NCI-H1436 (cell line): ENCODE measurements around the gene SLC1A4.
A peak's percentile ranks its signal among the peaks of the same experiment; 100 is the strongest.
"Not testable (repeated sequence)": the region's sequence is repeated elsewhere in the genome, so short reads cannot be mapped to it uniquely, and the experiment has no call there.

ENCODE experiments used
- DNase-seq: peaks from one replicate; lab custom pipeline; 2025; lab: John Stamatoyannopoulos, UW

Gene SLC1A4

DNA sequence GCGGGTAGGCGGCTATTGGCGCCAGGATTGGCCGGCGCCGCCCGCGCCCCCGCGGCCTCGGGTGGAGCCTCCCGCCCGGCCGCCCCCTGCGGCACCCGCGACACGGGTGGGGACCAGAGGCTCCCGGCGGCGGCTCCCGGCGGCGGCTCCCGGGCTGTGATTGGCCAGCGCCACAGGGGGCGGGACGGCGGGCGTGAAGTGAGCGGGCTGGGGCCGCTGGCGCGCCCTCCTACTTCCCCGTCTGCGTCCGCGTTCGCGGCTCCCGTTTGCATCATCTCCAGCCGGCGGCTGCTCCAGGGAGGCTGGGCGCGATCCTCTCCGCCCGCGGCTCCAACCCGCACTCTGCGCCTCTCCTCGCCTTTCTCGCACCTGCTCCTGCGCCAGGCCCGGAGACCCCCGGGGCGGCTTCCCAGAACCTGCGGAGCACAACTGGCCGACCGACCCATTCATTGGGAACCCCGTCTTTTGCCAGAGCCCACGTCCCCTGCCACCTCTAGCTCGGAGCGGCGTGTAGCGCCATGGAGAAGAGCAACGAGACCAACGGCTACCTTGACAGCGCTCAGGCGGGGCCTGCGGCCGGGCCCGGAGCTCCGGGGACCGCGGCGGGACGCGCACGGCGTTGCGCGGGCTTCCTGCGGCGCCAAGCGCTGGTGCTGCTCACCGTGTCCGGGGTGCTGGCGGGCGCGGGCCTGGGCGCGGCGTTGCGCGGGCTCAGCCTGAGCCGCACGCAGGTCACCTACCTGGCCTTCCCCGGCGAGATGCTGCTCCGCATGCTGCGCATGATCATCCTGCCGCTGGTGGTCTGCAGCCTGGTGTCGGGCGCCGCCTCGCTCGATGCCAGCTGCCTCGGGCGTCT is at the start of gene SLC1A4:
TSS of gene SLC1A4 (plus strand) at position 274 of the 856 bp plus-strand sequence. CDS start at position 519, 245 bp downstream.
- peak; percentile 89 for DNase-seq

DNA sequence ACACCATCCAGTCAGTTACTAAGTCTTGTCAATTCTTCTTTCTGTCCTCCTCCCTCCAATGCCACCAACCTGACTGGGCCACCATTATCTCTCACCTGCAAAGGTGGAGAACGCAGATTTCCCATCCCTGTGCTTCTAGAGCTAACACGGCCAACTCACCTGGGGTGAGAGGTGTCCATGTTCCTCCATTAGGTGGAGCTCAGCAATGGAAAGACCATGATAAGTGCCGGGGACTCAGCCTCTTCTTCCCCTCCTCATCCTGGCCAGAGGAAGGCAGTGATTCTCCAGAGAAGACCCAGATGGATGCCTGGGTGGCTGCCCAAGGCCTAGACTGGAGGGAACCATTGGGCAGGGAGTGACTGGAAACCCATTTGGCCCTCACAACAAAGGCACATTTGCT is 48.1 kb upstream of the SLC1A4 start:
- DNase-seq = no peak

DNA sequence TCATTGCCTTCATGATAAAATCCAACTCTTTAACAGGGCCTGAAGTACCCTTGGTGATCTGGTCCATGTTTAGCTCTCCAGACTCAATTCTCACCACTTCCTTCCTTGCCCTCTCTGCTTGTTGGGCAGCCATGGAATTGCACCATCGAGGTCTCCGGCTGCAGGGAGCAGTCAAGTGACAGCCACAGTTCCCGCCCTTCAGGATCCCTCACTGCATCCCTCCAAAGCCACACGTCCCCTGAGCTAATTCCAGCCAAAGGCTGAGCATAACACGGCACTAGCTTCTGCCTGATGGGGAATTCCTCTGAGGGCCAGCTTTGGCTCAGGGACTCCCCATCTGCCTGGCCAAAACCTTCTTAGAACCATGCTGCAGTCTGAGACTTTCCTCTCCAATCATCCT is 47.4 kb upstream of the SLC1A4 start:
- DNase-seq = no peak

DNA sequence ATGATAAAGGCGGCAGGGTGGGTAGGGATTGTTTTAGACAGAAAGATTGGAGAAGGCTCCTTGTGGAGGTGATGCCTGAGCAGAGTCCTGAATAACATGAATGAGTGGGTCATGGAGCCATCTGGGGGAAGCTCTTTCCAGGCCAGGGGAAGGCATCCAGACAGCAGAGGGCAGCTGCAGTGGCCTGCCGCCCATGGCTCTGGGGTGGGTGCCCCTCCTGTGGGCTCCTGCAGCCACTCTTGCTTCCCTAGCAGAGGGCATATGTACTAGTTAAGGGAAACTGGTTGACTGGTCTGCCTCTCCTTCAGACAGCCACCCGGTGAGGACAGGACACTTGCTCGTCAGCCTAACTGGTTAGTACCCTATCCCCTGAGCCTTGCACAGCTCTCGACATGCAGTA is 46.5 kb upstream of the SLC1A4 start:
- no peak for DNase-seq

DNA sequence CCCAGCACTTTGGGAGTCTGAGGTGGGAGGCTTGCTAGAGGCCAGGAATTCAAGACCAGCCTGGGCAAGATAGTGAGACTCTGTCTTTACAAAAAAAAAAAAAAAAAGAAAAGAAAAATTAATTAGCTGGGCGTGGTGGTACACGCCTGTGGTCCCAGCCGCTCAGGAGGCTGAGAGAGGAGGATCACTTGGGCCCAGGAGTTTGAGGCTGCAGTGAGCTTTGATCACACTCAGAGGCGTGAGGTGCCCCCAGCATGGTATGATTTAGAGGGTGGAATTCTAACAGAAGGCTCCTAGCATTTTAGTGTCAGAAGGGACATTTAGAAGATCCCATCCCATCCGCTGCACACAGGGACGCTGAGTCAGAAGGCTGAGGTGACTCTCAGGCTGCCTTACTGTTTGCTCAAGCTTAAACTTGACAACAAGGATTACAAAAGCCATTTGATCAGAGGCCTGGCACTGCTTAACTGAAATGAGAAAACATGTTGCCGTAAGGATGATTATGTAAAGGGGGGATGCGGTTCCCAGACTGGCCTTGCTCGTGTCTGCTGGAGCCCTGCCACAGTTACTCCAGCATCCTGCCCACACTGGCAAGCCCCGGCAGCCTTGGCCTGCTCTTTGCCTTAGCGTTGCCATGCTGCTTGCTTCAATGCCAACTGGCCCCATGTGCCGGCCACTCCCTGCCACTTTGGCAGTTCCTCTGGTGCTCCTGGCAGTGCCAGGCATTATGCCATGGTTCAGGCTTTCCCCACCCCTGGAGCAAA is 45.6 kb upstream of the SLC1A4 start:
- DNase-seq = no peak

DNA sequence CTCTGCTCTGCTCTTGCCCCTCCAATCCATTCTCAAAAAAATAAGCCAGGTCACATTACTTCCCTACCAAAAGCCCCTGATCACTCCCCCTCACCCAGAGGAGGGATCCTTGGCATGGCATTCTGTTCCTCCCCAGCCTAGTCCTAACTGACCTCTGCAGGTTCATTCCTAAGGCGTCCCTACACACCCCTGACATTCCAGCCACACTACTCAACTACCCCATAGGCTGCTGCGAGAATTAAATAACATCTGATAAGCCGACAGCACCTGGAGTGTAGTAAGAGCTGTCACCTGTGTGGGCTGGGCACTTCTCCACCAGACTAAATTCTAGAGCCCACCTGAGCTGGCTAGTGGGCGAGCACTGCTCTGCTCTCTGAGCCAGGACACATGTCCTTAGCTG is 44.7 kb upstream of the SLC1A4 start:
- DNase-seq = no peak

DNA sequence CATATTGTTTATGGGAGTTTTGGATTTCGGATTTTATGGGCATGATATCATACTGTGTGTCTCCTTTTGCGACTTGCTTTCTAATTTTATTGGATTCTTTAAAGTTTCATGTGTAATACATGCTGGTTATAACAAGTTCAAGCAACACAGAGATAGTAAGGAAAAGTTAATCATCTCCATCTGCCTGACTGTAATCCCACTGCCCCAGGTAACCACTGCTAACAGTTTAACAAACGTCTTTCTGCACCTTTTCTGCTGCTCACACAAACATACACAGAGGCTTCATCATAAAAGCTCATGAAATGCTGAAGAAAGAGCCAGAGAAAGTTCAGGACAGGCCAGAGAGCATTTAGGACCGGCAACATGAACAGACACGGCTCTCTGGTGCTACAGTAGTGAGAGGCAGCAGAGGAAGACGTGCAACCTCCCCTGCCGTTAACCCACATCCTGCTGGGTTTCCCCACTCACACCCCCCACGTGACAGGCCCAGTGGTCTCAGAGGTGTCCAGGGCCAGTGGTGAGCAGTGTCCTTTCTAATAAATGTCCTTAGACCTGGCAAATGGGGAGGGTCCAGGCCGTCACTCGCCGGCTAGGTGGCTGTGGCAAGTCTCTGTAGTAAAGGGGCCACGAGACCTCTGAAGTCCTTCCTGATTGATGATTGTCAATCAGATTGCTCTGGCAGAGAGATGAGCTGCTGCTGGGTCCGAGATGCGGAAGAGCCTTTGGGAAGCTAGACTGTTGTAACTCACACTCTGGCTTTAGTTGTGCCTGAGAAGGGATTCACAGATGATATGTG is 43.0 kb upstream of the SLC1A4 start:
- DNase-seq = no peak

DNA sequence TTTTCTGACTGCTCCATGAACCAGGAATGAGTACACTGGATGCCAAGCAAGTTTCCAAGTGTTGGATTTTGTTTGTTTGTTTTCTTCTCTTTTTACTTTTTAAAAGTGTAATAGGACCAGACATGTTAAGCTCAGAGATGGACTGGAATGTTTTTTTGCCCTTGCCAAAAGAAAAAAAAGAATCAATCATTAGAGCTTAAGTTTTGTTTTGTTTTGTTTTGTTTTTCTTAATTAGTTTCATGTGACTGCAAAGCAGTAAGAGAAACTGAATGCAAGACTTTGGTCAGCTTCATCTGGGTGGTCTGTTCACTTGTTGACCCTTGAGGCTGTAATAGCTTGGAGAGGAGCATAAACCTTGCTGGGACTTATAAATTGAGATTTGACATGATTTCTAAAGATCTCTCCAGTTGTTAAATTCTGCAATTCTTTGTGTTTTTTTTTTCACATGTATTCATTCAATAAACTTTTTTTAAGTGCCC is 42.4 kb upstream of the SLC1A4 start:
- no peak for DNase-seq

DNA sequence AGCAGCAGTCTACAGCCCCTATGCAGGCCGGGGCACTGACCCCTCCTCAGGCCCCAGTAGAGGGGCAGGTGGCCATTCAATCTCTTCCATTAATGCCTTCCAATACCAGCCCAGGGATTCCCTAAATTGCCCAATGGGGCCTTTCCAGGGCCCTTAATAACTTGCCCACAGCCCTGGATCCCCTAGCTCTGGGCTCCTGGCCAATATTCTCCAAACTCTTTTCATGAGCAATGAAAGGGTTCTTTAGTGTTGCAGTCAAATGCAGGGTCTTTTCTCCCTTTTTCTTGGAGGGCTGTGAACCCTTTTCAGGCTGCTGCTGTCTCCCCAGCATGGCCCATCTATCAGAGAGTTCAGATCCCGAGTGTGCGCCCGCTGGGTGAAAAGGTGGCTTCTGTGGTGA is 41.3 kb upstream of the SLC1A4 start:
- DNase-seq = no peak

DNA sequence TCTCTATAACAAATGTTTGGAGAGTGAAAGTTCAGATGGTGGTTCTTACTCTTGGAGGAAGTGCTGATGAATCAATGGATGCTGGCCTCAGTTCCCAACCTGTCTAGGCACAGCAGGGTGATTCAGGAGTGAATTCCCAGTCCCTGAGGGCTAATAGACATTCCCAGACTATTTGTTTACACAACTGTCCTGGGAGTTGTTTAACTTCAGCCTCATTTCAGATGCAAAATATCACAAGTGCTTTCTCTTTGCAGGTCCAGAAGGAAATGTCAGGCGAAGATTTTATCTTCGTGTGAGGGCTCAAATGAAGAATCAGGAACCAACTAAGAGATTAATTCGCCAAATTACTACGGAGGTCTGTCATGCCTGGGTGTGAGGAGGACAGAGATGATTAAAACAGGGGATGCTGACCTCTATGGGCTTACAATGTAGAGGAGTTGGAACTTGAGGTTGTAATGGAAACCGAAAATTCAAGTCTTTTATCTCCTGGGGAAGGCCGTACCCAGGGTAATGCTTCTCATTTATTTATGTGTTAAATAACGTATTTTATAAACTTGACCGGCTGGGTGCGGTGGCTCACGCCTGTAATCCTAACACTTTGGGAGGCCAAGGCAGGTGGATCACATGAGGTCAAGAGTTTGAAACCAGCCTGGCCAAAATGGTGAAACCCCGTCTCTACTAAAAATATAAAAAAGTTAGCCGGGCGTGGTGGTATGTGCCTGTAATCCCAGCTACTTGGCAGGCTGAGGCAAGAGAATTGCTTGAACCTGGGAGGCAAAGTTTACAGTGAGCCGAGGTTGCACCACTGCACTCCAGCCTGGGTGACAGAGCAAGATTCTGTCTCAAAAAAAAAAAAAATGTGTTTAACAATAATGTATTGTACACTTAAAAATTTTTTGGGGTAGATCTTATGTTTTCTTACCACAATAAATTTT is 38.7 kb upstream of the SLC1A4 start:
- DNase-seq = no peak

DNA sequence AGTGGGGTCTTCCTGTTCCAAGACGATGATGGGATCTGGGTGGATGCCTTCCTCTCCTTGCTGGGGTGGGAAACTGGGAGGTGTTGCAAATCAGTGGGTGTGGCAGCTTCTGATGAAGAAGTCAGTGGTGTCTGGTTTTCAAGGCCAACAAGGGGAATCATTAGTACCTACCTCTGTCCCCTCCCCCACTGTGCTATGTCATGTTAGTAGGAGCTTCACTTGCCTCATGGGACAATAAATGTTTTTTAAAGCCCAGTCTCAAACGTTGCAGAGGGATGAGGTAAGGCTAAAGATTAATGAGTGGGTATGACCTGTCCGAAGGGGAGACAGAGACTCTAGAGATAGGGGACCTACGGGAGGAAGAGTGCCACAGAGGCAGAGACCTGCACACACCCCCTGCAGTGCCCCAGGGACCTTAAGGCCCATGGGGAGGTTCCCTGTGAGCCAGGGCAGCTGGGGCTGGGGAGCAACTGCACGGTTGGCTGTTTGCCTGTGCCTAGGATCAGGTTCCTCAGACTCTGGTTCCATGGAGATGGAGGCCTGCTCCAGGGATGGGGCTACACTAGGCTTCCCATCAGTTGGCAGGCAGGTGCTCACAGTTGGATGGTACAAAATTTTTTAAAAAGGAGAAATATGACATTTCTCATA is 37.8 kb upstream of the SLC1A4 start:
- no peak for DNase-seq

DNA sequence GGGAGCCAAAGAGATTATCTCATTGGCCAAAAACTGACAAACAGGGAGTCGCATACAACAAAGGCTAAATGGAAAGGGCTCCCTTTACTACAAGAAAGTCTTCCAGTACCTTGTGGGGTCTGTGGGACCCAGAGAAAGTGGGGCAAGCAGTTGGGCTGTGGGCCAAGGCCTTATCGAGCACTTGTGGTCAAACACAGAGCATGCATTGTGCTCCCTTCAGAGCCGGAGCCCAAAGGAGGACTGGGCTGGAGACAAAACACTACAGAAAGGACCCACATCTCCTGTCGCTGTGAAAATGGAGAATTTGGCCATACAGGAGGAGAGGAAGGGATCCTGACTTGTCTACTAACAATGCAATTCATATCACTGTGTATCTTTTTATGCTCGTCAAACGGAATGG is 37.1 kb upstream of the SLC1A4 start:
- no peak for DNase-seq

DNA sequence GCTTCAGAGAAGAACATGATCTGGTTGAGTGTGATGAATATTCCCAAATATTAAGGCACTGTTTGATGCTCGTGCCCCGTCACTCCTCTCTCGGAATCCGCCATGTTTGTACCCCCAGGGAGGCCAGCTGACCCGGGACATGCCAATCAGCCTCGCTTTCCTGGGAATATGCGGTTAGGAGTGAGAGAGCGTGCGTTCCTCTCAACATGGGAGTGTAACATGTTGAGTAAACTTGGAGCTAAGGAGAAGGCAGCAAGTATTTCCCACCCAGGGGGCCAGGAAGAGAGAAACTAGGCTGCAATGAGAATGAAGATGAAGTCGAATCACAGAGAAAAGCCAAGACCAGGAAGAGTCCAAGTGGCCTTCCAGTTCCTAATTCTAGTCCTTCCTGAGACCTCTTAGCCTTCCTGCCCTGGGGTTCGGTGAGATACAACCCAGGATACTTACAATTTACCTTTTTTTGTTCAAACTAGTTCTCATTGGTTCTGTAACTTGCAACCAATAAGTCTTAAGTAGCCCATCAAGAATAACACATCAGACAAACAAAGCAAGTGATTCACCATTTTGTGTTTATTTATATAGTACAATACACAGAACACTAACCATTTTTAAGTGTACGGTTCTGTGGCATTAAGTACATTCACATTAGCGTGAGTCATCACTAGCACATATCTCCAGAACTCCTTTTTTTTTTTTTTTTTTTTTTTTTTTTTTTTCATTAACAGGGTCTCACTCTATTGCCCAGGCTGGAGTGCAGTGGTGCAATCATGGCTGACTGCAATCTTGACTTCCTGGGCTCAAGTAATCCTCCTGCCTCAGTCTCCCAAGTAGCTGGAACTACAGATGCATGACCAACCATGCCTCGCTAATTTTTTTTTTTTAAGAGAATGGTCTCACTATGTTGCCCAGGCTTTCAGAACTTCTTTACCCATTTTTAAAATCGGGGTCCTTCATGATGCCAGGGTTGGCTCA is 36.4 kb upstream of the SLC1A4 start:
- DNase-seq = no peak

DNA sequence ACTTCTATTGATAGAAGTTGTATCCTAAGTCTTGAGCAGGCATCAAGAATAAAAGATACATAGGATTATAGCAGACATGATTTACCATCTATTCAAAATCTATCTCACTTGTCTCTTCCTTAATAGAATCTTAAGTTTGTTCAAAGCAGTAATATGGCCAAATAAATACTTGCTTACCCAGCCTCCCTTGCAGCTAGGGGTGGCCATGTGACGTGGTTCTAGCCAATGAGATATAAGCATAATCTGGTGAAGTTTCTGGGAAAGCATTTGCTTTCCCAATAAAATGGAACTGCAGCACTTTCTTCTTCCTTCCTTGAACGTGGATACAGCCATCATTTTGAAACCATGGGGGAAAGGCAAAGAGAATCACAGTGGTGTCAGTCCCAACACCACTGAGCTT is 33.7 kb upstream of the SLC1A4 start:
- DNase-seq = no peak

DNA sequence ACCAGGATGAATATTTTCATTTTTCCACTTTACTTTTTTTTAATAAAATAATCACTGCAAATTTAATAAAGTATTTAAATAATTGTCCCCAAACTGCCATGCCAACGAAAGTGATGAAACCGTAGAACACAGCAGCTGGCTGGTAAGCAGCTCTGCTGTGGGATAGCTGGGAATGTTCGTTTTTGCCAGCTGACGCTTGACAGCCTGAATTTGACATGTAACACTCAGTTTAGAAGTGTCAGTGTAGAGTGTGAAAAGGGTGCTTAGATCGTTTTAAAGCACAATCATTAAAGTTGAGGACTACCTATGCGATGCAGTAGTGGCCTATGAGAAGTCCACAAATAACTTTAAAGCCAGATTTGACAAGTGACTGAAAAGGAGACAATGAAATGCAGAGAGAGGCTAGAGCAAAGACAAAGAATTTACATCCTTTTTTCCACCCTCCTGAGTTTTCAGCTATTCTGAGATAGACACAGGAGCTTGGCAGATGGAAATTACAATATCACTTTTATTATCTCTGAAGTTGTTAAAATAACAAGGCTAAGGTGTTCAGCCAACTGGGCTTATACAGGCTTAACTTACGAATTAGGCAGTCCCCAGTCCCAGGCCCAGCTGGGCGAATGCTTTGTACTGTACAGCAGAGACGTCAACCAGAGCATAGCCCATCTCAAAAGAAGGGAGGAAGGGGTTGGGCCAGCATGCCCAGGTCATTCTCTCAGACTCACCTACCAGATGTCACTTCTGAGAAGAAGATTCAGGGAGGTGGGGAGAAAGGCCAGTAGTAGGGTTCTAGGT is 31.9 kb upstream of the SLC1A4 start:
- DNase-seq = no peak

DNA sequence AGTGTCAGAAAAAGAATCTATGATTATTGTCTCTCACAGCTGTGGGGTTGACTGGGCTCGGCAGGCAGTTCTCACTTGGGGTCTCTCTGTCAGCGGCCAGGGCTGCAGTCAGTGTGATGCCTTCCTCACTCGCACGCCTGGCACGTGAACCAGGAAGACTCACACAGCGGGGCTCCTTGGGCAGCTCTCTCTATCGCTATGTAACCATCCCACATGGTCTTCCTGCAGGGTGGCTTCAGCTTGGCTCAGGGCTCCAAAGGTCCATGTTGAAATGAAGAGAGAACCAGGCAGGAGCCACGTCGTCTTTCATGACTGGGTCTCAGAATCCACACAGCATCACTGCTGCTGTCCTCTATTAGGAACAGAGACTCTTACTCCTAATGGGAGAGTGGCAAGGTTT is 30.6 kb upstream of the SLC1A4 start:
- no peak for DNase-seq

DNA sequence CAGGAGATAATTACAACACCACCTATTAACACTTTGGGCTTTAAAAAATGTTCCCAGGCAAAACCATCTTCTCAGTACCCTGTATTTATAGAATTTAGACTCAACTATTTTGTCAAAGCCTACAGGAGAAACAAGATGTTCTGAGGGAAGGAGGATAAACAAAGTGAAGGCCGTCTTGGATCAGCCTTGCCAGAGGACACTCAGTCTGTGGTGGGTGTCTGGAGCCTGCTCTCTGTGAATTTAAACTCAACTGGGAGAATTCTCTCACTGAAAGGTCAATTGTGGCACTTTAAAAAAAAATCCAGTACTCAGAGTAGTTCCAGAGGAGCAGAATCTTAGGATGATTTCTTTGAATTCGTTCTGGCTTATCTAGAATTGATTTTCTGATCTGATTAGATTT is 28.4 kb upstream of the SLC1A4 start:
- DNase-seq = no peak

DNA sequence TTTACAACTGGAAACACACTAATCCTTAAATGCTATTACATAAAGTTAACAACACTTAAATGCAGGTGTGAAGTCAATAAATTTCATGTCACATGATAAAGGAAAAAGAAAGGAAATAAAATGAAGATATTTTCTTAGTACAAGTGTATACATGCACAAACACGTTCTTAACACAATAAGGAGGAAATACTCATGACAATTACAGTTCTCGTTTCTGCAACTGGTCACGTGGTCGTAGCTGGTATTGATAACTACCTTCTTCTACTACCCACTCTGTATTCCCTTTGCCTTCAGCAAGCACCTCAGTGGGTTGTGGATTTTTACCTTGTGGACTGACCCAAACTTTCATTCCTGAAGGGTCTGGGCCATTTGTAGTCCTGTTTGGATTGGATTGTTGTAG is 26.1 kb upstream of the SLC1A4 start:
- not testable (repeated sequence) for DNase-seq

DNA sequence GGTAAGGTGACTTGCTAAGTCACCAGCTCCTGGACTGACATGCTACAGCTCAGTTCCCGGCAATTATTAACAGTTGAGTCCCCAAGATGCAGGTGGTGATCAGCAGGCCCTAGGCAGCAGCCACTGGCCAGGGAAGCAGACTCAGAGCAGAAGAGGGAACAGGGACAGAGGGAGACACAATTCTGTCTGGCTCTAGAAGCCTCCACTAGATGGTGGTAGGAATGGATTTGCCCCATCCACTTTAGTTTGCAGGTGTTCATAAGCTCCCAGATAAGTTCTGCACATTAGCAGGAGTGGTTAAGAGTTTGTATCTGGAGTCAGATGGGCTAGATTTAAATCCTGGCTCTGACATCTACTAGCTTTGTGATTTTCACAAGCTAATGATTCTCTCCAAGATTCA is 25.5 kb upstream of the SLC1A4 start:
- no peak for DNase-seq
